PC-9 (cell line): Measurements from ENCODE around the gene KASH5. TPM values are rescaled to one million over a fixed set of nuclear protein-coding genes. Genes with fewer than 3 reads are reported as not detected.

Experiments used
- BruUV-seq: library from RNA; stranded (reverse); fragments of 400-500 nt; replicated peaks from 2 replicates; lab custom pipeline; 2021; lab: Mats Ljungman, UMichigan
- CTCF ChIA-PET: fragments of 300-600 bp; sonication (Branson Sonifier 250); formaldehyde crosslinking; loops from one replicate; lab custom pipeline; 2022; ENCODE audit warnings: antibody characterized with exemption; lab: Charles Lee
- POLR2A ChIA-PET: fragments of 300-600 bp; sonication (Branson Sonifier 250); formaldehyde crosslinking; loops from one replicate; lab custom pipeline; 2022; ENCODE audit warnings: antibody characterized with exemption; ENCODE audit not compliant: unreplicated experiment; lab: Charles Lee
- DNase-seq, 2 experiments: peaks; one replicate each; pipeline versions ENCODE4 v3.0.0 to v3.0.0-alpha.2; 2015 to 2022; ENCODE audit warnings: mixed read lengths in 1 of 2
- H2AFZ ChIP-seq: fragments of 200-600 bp; sonication (generic); 2 replicates; pipeline ENCODE4 v1.8.1; 2017; ENCODE audit warnings: antibody characterized with exemption
- H3F3A ChIP-seq: fragments of 200-600 bp; sonication (generic); 2 replicates; pipeline ENCODE4 v1.8.1; 2017; ENCODE audit warnings: antibody characterized with exemption, mild to moderate bottlenecking, low read depth; ENCODE audit not compliant: insufficient read depth
- H3K27ac ChIP-seq: fragments of 200-600 bp; sonication (generic); 2 replicates; pipeline ENCODE4 v1.6.1; 2016; ENCODE audit warnings: mixed run types
- H3K27me3 ChIP-seq: fragments of 200-600 bp; sonication (generic); 2 replicates; pipeline ENCODE4 v1.6.1; 2016; ENCODE audit warnings: low read depth, mixed run types; ENCODE audit not compliant: insufficient read depth
- H3K36me3 ChIP-seq: fragments of 200-600 bp; sonication (generic); 2 replicates; pipeline ENCODE4 v1.6.1; 2016; ENCODE audit warnings: low read depth, mixed run types
- H3K4me1 ChIP-seq: fragments of 200-600 bp; sonication (generic); replicated peaks from 2 replicates; pipeline ENCODE4 v1.6.1; 2016; ENCODE audit warnings: mixed run types; ENCODE audit not compliant: insufficient read depth
- H3K4me2 ChIP-seq: fragments of 200-600 bp; sonication (generic); 2 replicates; pipeline ENCODE4 v1.6.1; 2017; ENCODE audit warnings: mixed run types
- H3K4me3 ChIP-seq: fragments of 200-600 bp; sonication (generic); 2 replicates; pipeline ENCODE4 v1.6.1; 2016; ENCODE audit warnings: mixed run types
- H3K79me2 ChIP-seq: fragments of 200-600 bp; sonication (generic); 2 replicates; pipeline ENCODE4 v1.6.1; 2017; ENCODE audit warnings: low read depth, mixed run types
- H3K9me2 ChIP-seq: fragments of 200-600 bp; sonication (generic); 2 replicates; pipeline ENCODE4 v1.8.1; 2017; ENCODE audit warnings: mild to moderate bottlenecking; ENCODE audit not compliant: insufficient read depth
- H3K9me3 ChIP-seq: fragments of 200-600 bp; sonication (generic); 2 replicates; pipeline ENCODE4 v1.8.1; 2016; ENCODE audit warnings: low read depth; ENCODE audit not compliant: insufficient read depth
- H4K20me1 ChIP-seq: fragments of 200-600 bp; sonication (generic); 2 replicates; pipeline ENCODE4 v1.8.1; 2017; ENCODE audit not compliant: insufficient read depth
- EZH2 ChIP-seq: fragments of 200-600 bp; sonication (generic); IDR thresholded peaks from 2 replicates; pipeline ENCODE4 v1.8.0; 2017; ENCODE audit warnings: antibody characterized with exemption, low read depth
- intact Hi-C: fragments of 100-400 bp; cut with micrococcal nuclease; formaldehyde crosslinking; loops from one replicate; pipeline ENCODE4 v1.10.0; 2022; ENCODE audit not compliant: unreplicated experiment
- total RNA-seq: library from RNA; stranded (reverse); gene quantifications from 2 replicates; pipeline ENCODE4 v1.2.3, GENCODE V29; 2021
- TF ChIP-seq, protein P1 (sequence below): fragments of 200-600 bp; sonication (generic); conservative IDR thresholded peaks from 2 replicates; pipeline ENCODE4 v1.6.1; 2017; ENCODE audit warnings: mixed run types, antibody characterized with exemption, mild to moderate bottlenecking, moderate library complexity

The KASH5 gene
- total RNA-seq, 1 experiment from 2014 or later: 0.39 TPM

DNA sequence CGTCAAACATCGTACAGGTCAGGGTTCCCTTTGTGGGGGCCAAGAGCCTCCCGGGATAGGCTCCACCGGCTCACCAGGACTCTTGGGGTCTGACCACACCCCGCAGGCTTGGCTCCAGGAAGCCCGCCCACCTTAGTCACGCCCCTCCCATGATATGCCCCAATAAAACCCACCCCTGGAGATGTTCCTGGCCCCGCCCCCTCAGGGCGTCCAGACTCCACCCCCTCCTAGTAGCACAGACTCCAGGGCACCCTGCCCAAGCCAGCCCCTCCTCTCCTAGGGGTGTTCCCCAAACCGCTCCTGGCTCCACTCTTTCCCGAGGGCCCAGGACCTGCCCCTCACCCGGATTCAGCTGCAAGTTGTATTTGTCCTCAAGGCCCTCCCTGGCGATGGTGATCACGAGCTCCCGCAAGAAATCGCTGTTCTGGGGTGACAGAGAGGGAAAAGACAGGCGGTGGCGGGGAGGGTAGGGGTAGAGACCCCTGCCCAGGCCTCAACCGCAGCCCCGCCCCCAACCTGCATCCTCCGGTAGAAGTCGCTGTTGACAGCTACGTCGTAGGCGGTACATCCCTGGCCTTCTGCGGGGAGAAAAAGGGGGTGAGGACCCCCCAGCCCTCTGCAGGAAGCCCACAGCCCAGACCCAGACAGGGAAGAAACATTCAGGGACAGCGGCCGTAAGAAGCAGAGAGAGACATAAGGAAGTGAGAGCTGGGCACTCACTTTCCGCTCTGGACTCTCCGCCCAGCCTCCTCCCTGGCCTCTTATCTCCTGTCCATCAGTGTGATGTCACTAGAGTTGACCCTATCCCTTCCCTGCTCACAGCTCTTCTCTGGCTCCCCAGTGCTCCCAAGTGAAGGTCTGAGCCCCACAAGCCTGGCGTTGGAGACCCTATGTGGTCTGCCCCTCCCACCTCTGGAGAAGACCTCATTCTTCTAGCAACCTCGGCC is 59.7 kb downstream of the KASH5 start:
- peaks cover 55% of the 10 kb centered on the region for H3F3A ChIP-seq
- TF ChIP-seq, protein P1, sequence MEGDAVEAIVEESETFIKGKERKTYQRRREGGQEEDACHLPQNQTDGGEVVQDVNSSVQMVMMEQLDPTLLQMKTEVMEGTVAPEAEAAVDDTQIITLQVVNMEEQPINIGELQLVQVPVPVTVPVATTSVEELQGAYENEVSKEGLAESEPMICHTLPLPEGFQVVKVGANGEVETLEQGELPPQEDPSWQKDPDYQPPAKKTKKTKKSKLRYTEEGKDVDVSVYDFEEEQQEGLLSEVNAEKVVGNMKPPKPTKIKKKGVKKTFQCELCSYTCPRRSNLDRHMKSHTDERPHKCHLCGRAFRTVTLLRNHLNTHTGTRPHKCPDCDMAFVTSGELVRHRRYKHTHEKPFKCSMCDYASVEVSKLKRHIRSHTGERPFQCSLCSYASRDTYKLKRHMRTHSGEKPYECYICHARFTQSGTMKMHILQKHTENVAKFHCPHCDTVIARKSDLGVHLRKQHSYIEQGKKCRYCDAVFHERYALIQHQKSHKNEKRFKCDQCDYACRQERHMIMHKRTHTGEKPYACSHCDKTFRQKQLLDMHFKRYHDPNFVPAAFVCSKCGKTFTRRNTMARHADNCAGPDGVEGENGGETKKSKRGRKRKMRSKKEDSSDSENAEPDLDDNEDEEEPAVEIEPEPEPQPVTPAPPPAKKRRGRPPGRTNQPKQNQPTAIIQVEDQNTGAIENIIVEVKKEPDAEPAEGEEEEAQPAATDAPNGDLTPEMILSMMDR: no peak
- TF ChIP-seq EZH2: no peak
- H3K9me3 ChIP-seq: no peaks in the 10 kb centered on the region
- H2AFZ ChIP-seq: no peak overlapping the region
- H3K36me3 ChIP-seq: peaks cover 7% of the 10 kb centered on the region; the same call in 1 of the 2 replicates
- H3K27me3 ChIP-seq: no peaks in the 10 kb centered on the region
- peak in 1 of 2 experiments; percentile 33 for DNase-seq
- no peaks in the 10 kb centered on the region for H4K20me1 ChIP-seq
- intact Hi-C loops: loop anchor here (10.0 kb wide), 1 partner anchor 183 kb away; no protein-coding TSS in a partner anchor
- CTCF ChIA-PET: no interaction called here
- H3K79me2 ChIP-seq: peaks cover 33% of the 10 kb centered on the region
- H3K4me2 ChIP-seq: no peak overlapping the region
- H3K4me1 ChIP-seq: peaks cover 13% of the 10 kb centered on the region
- BruUV-seq: no TSS peak
- no peak overlapping the region for H3K4me3 ChIP-seq
- POLR2A ChIA-PET: no interaction called here
- no peak overlapping the region for H3K27ac ChIP-seq
- H3K9me2 ChIP-seq: no peaks in the 10 kb centered on the region

DNA sequence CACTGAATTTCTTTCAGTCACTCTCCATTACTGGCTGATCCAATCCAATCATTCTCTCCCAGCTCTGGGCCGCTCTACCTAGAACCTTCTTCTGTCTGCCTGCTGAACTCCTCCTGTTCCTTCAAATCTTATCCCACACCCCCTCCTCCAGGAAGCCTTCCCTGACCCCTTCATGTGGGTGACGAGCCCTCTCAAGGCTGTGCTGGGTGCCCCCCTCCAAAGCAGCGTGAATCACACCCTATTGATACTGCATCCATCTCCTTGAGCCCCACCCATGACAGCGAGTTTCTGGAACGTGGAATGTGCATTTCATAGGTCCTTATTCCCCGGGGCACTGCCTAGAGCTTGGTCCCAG is 60.4 kb downstream of the KASH5 start:
- intact Hi-C loops: loop anchor here (10.0 kb wide), 1 partner anchor 184 kb away; no protein-coding TSS in a partner anchor
- BruUV-seq: no TSS peak

DNA sequence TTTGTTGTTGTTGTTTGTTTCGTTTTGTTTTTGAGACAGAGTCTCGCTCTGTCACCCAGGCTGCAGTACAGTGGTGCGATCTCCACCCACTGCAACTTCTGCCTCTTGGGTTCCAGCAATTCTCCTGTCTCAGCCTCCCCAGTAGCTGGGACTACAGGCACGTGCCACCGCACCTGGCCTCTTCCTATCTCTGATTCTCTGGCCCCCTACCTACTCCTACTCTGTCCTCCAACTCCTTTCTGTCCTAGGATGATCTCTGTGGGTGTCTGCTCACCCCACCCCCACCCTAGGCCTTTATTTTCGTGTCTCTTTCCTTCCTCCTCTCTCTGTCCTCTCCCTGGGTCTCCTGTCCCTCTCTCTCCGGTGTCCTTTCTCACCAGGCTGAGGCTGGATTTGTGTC is 62.4 kb downstream of the KASH5 start:
- H3K27ac ChIP-seq: 0 out of 2 replicates have a peak overlapping the region, but pooled peaks have one; percentile 13
- H3F3A ChIP-seq: peaks cover 49% of the 10 kb centered on the region
- H3K36me3 ChIP-seq: peaks cover 7% of the 10 kb centered on the region
- intact Hi-C loops: no loop called here
- ChIA-PET POLR2A (no interaction called here), CTCF (no interaction called here)
- TF ChIP-seq, protein P1: no peak
- no peak for TF ChIP-seq EZH2
- no TSS peak for BruUV-seq
- H3K9me3 ChIP-seq: no peaks in the 10 kb centered on the region
- H4K20me1 ChIP-seq: no peaks in the 10 kb centered on the region
- H3K27me3 ChIP-seq: no peaks in the 10 kb centered on the region
- peak overlapping the region; percentile 87 for H3K4me3 ChIP-seq
- H3K9me2 ChIP-seq: no peaks in the 10 kb centered on the region
- H3K79me2 ChIP-seq: peaks cover 51% of the 10 kb centered on the region
- H2AFZ ChIP-seq: peak overlapping the region; percentile 98; the same call in 1 of the 2 replicates
- peaks cover 13% of the 10 kb centered on the region for H3K4me1 ChIP-seq
- peak overlapping the region; percentile 98 for H3K4me2 ChIP-seq
- DNase-seq: no peak

More for the DNA sequence above, 60.4 kb downstream of the KASH5 start:
- H3K9me3 ChIP-seq: no peaks in the 10 kb centered on the region
- H3K27ac ChIP-seq: no peak overlapping the region
- H3K4me1 ChIP-seq: peaks cover 13% of the 10 kb centered on the region
- no peaks in the 10 kb centered on the region for H3K9me2 ChIP-seq
- H2AFZ ChIP-seq: no peak overlapping the region
- TF ChIP-seq, protein P1: no peak
- TF ChIP-seq EZH2: no peak
- ChIA-PET POLR2A (no interaction called here), CTCF (no interaction called here)
- H3K27me3 ChIP-seq: no peaks in the 10 kb centered on the region
- H4K20me1 ChIP-seq: no peaks in the 10 kb centered on the region
- H3F3A ChIP-seq: peaks cover 56% of the 10 kb centered on the region
- peaks cover 7% of the 10 kb centered on the region; the same call in 1 of the 2 replicates for H3K36me3 ChIP-seq
- no peak overlapping the region for H3K4me2 ChIP-seq
- peaks cover 33% of the 10 kb centered on the region for H3K79me2 ChIP-seq
- DNase-seq: no peak
- H3K4me3 ChIP-seq: no peak overlapping the region
